COLO668 (cell line): ENCODE data around the gene EFNA5.
"Not testable (repeated sequence)": the region's sequence is repeated elsewhere in the genome, so short reads cannot be mapped to it uniquely, and the experiment has no call there.

Source experiments
- DNase-seq: peaks from one replicate; lab custom pipeline; 2025; ENCODE audit not compliant: unreplicated experiment; lab: John Stamatoyannopoulos, UW

Gene EFNA5

GRCh38 chr5:107464876-107465275 is 205.9 kb downstream of the EFNA5 start:
- DNase-seq: no peak

GRCh38 chr5:107464416-107464815 is 206.3 kb downstream of the EFNA5 start:
- DNase-seq: no peak

DNA sequence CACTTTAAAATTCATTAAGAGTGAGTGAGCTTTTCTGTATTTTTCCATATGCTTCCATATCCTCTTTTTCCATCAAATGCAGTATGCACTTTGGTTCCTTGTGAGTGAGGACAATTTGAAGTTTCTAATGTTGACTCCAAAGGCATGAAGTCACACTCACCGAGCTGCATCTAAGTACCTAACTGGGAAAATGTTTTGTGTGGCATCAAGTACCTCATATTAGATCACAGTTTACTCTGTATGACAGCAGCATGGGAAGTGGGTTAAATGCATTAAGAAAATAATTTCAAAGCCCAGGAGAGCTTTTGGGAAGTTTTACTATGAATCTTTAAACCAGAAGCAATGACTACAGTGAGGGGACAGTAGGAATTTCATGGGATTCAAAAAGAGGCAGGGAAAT is 207.0 kb downstream of the EFNA5 start:
- DNase-seq: no peak

GRCh38 chr5:107461770-107462169 is 209.0 kb downstream of the EFNA5 start:
- DNase-seq: no peak

GRCh38 chr5:107460789-107461188 is 209.9 kb downstream of the EFNA5 start:
- no peak for DNase-seq

DNA sequence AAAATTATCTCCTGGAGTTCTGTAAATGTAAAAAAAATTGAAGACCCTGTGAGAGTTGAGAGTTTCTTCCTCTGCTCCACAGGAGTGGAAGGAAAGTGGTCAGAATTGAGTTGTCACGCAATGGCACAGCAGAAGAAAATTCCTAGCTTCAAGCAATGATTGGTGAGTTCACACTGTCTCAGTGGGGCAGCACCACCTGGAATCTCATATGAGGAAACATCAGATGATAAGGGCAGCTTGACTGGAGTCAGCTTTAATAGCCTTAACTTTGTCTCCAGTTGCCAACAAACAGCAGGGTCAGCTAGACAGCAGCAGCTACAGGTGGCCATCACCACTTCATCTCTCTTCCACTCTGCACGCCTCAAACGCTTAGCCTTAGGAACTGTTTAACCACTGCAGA is 211.1 kb downstream of the EFNA5 start:
- no peak for DNase-seq

DNA sequence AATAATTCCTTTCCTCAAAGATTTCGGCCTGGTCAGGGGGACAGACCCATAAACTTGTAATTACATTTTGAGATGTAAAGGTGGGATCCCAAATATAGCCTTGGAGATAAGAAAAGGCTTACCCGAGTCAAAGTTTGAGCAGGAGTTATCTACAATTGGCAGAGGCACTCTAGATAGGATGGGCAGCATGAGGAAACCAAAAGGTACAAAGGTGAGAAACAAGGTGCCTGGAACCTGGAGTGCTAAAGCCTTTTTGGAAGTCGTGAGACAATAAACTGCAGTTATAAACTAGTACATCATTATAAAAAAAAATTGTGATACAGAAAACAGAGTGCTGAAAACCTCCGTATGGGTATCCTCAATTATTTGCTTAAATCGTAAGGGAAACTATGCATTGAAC is 212.4 kb downstream of the EFNA5 start:
- no peak for DNase-seq

DNA sequence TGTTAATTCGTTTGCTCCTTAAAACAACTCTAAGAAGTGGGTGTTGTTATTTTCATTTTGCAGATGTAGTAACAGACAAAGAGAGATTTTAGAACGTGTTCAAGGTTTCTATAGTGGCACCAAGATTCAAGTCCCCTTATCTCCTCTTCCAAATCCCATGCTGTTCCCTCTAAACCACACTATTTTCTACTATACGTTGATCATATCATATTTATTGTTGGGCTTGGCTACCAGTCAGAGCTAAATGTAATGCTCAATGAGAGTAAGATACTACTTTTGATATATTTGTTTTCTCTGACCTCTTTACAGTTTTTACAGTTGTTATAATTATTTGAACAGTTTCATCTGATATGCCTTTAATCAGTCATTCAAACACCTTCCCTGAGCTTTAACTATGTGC is 212.9 kb downstream of the EFNA5 start:
- no peak for DNase-seq

GRCh38 chr5:107457138-107457537 is 213.6 kb downstream of the EFNA5 start:
- DNase-seq: no peak

DNA sequence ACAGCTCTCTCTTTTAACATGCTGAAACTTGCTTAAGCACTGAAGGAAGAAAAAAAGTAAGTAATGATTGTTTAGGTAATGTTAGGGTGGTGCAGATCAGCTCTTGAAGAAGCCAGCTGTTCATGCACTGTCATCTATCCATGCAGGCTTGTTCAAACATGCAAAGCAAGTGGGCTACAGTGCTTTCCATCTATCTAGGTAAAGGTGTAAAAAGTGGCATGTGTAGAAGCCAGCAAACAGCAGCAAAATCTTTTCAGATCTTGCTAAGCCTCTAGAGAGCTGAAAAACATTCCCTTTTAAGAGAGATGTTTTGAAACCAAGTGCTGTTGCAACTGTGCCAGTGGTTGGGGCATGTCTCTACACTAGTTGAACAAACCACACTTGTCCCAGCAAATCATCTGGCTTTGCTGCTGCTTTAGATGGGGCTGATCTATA is 214.4 kb downstream of the EFNA5 start:
- no peak for DNase-seq

- DNase-seq: no peak
Measured at GRCh38 chr5:107455111-107455544, 215.6 kb downstream of the EFNA5 start.

DNA sequence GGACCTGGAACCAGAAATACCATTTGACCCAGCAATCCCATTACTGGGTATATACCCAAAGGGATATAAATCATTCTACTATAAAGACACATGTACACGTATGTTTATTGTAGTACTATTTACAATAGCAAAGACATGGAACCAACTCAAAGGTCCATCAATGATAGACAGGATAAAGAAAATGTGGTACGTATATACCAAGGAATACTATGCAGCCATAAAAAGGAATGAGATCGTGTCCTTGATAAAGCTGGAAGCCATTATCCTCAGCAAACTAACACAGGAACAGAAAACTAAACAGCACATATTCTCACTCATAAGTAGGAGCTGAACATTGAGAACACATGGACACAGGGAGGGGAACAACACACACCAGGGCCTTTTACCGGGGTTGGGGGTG is 218.9 kb downstream of the EFNA5 start:
- DNase-seq: not testable (repeated sequence)

GRCh38 chr5:107451028-107451427 is 219.7 kb downstream of the EFNA5 start:
- DNase-seq: no peak

DNA sequence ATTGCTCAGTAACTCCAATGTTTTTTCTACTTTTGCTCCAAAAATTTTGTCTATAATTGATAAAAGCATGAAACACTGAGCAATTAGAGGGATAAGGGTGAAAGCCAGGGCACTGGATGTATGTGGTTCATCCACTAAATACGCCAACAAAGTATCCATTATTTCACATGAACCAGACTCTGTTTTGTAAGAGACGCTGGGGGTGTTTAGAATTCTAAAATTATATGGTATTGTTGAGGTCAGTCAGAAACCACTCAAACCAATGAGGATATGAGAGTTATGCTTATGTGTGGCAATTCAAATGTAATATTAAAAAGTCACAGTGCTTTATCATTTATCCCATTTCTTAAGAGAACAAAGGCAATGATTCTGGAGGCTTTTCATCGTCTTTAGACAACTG is 220.2 kb downstream of the EFNA5 start:
- no peak for DNase-seq

DNA sequence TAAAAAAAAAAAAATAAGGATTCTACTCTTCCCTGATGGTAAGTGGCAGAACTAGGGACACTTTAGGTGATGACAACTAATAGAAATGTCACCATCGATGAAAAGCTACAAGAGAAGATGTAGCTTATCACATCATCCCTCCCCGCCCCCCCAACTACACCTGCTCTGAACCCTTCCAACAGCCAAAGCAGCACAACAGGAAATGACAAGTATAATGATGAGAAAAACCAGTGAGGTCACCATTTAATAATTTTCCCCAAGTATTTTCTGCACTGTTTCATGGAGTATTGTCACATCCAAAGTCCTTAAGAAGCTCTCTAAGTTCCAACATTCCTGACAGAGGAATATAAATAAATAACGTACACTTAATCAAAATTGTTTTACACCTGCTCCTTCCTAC is 221.4 kb downstream of the EFNA5 start:
- DNase-seq: no peak

DNA sequence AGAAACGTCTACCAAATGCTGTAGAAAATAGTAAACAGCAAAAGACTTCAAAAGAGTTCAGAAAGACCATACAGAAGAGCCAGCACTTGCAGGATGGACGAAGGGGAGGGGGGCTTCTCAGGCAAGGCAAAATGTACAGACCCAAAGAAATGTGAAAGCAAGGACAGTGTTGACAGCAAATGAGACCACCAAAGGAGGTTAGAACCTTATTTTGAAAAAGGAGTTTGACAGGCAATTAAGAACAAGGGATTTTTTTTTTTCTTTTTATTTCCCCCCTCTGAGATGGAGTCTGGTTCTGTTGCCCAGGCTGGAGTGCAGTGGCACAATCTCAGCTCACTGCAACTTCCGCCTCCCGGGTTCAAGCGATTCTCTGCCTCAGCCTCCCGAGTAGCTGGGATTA is 223.2 kb downstream of the EFNA5 start:
- DNase-seq: no peak

GRCh38 chr5:107446972-107447371 is 223.8 kb downstream of the EFNA5 start:
- DNase-seq: no peak

GRCh38 chr5:107444300-107444699 is 226.4 kb downstream of the EFNA5 start:
- no peak for DNase-seq

GRCh38 chr5:107443897-107444296 is 226.8 kb downstream of the EFNA5 start:
- DNase-seq: no peak

- DNase-seq: no peak
Measured at GRCh38 chr5:107442452-107442851, 228.3 kb downstream of the EFNA5 start.

DNA sequence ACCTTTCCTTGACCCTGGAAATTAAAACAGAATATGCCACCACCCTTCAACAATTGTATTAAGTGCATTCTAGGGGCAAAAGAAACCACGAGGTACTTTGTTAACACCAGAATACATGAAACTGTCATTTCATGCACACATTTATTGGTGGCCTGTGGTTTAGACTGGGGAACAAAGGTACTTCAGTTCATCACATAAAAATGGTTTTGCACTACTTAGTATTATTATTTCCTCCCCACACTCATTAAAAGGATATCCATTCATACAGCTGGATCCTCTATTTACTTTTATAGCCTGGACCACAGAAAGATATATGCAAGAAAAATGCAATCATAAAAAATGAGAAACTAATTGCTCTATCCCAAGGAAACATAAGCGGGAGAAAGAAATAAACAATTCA is 230.9 kb downstream of the EFNA5 start:
- no peak for DNase-seq

DNA sequence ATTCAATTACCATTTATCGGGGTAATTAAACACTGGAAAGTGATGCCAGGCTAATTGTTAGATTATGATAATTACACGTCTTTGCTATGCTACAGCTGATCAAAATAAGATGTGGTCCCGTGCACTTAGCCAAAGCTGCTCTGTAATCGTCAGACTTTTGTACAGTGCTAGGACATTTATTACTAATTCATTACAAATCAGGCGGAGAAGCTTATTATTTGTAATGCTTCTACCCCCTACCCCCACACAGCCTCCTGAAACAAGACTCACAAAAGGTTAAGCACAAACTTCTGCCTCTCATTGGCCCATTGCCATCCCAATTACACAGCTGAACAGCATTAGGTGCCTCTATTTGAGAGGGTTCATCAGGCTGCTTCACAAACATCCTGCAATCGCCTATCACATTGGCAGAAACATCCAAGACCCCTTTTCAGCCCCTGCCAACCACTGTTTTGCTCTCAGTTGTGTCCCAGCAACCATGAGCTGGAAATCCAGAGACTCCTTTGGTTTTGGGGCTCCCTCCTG is 232.7 kb downstream of the EFNA5 start:
- DNase-seq: no peak

DNA sequence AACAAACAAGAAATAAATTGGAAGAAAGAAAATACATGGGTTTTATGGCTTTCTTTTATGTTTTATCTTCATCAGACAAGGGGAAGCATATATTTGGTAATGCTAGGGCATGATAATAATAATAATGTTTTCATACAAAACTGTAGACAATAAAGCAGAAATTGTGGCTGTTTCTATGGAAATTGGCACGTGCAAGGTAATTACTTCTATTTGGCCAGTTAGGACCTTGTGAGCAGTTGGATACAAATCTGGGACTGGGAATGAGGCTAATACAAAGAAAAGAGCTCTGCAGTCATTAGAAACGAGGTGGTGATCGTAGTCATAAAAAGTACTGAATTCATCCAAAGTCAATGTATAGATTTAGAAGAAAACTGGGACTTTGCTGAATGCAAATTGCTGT is 233.6 kb downstream of the EFNA5 start:
- DNase-seq: no peak

GRCh38 chr5:107436201-107436600 is 234.5 kb downstream of the EFNA5 start:
- DNase-seq: no peak
